SK-N-SH (cell line): ENCODE measurements around the gene WDR35.

Experiments
- EZH2phosphoT487 ChIP-seq: fragments of 200-600 bp; sonication (generic); IDR thresholded peaks from 2 replicates; pipeline ENCODE4 v1.6.1; 2017; ENCODE audit warnings: low read depth, mixed run types, mild to moderate bottlenecking, antibody characterized with exemption, moderate library complexity, borderline replicate concordance
- FOSL2 ChIP-seq: IDR thresholded peaks from 2 replicates; pipeline ENCODE4 v1.4.0; 2012; ENCODE audit warnings: low read depth, mild to moderate bottlenecking, moderate library complexity, borderline replicate concordance
- GABPA ChIP-seq: IDR thresholded peaks from 2 replicates; pipeline ENCODE4 v1.4.0; 2012; ENCODE audit warnings: low read depth, mild to moderate bottlenecking
- MAX ChIP-seq: IDR thresholded peaks from 2 replicates; pipeline ENCODE4 v1.4.0; 2012; ENCODE audit warnings: low read depth
- MXI1 ChIP-seq: IDR thresholded peaks from 2 replicates; pipeline ENCODE4 v1.6.1; 2012; ENCODE audit warnings: mild to moderate bottlenecking, low read depth, low read length, improper control_type of control experiment
- NRF1 ChIP-seq: IDR thresholded peaks from 2 replicates; pipeline ENCODE4 v1.6.1; 2012; ENCODE audit warnings: low read depth, mild to moderate bottlenecking, low read length
- POLR2AphosphoS5 ChIP-seq: IDR thresholded peaks from 2 replicates; pipeline ENCODE4 v1.6.1; 2012; ENCODE audit warnings: low read depth, low read length
- RAD21 ChIP-seq: IDR thresholded peaks from 2 replicates; pipeline ENCODE4 v1.6.1; 2012; ENCODE audit warnings: mild to moderate bottlenecking, low read length
- RCOR1 ChIP-seq: fragments of 150-350 bp; IDR thresholded peaks from 2 replicates; pipeline ENCODE4 v1.6.1; 2017; ENCODE audit warnings: antibody characterized with exemption, low read length
- TEAD4 ChIP-seq: IDR thresholded peaks from 2 replicates; pipeline ENCODE4 v1.4.0; 2012; ENCODE audit warnings: mild to moderate bottlenecking, borderline replicate concordance; ENCODE audit not compliant: insufficient read depth
- TF ChIP-seq, protein P1 (sequence below): fragments of 200-600 bp; sonication (generic); IDR thresholded peaks from 2 replicates; pipeline ENCODE4 v1.6.1; 2017; ENCODE audit warnings: antibody characterized with exemption, mild to moderate bottlenecking, moderate library complexity
- TF ChIP-seq, protein P2 (sequence below): IDR thresholded peaks from 2 replicates; pipeline ENCODE4 v1.6.1; 2012; ENCODE audit warnings: mild to moderate bottlenecking, low read depth, low read length, moderate library complexity

DNA sequence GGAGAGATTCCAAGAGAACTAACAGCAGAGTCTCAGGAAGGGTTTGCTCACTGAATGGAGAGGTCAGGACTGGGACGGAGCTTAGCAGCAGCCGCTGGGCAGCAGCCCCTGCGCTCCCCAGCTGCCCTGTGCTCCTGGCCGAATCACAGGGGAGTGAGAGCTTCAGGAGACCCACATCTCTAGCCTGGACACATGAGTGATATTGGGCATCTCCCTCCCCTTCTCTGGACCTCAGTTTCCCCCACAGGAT, 22.1 kb upstream of the WDR35 start:
- TF ChIP-seq, protein P1, sequence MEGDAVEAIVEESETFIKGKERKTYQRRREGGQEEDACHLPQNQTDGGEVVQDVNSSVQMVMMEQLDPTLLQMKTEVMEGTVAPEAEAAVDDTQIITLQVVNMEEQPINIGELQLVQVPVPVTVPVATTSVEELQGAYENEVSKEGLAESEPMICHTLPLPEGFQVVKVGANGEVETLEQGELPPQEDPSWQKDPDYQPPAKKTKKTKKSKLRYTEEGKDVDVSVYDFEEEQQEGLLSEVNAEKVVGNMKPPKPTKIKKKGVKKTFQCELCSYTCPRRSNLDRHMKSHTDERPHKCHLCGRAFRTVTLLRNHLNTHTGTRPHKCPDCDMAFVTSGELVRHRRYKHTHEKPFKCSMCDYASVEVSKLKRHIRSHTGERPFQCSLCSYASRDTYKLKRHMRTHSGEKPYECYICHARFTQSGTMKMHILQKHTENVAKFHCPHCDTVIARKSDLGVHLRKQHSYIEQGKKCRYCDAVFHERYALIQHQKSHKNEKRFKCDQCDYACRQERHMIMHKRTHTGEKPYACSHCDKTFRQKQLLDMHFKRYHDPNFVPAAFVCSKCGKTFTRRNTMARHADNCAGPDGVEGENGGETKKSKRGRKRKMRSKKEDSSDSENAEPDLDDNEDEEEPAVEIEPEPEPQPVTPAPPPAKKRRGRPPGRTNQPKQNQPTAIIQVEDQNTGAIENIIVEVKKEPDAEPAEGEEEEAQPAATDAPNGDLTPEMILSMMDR = no peak
- no peak for TF ChIP-seq TEAD4
- no peak for TF ChIP-seq RAD21
- TF ChIP-seq NRF1 = no peak
- TF ChIP-seq, protein P2, sequence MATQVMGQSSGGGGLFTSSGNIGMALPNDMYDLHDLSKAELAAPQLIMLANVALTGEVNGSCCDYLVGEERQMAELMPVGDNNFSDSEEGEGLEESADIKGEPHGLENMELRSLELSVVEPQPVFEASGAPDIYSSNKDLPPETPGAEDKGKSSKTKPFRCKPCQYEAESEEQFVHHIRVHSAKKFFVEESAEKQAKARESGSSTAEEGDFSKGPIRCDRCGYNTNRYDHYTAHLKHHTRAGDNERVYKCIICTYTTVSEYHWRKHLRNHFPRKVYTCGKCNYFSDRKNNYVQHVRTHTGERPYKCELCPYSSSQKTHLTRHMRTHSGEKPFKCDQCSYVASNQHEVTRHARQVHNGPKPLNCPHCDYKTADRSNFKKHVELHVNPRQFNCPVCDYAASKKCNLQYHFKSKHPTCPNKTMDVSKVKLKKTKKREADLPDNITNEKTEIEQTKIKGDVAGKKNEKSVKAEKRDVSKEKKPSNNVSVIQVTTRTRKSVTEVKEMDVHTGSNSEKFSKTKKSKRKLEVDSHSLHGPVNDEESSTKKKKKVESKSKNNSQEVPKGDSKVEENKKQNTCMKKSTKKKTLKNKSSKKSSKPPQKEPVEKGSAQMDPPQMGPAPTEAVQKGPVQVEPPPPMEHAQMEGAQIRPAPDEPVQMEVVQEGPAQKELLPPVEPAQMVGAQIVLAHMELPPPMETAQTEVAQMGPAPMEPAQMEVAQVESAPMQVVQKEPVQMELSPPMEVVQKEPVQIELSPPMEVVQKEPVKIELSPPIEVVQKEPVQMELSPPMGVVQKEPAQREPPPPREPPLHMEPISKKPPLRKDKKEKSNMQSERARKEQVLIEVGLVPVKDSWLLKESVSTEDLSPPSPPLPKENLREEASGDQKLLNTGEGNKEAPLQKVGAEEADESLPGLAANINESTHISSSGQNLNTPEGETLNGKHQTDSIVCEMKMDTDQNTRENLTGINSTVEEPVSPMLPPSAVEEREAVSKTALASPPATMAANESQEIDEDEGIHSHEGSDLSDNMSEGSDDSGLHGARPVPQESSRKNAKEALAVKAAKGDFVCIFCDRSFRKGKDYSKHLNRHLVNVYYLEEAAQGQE = no peak
- no peak for TF ChIP-seq GABPA
- TF ChIP-seq POLR2AphosphoS5 = no peak
- TF ChIP-seq EZH2phosphoT487 = no peak
- no peak for TF ChIP-seq FOSL2
- TF ChIP-seq RCOR1 = no peak
- no peak for TF ChIP-seq MAX
- TF ChIP-seq MXI1 = no peak
